Activated CD4-positive, alpha-beta T cell treated with anti-CD3 and anti-CD28 coated beads, Interleukin-2, amount 10 ng/mL, durations not matched to agents 7 days and 5 days (primary cell): ENCODE results near the gene ARPP19. TPM values are rescaled to one million over a fixed set of nuclear protein-coding genes. Genes with fewer than 3 reads are reported as not detected.
A peak's percentile ranks its signal among the peaks of the same experiment; 100 is the strongest.

ENCODE experiments used
- CTCF ChIA-PET: fragments of 350-600 bp; sonication (Branson Sonifier 250); formaldehyde crosslinking; loops from one replicate; lab custom pipeline; 2021; ENCODE audit warnings: antibody characterized with exemption; lab: Charles Lee
- POLR2A ChIA-PET: fragments of 350-600 bp; sonication (Branson Sonifier 250); formaldehyde crosslinking; loops from one replicate; lab custom pipeline; 2021; ENCODE audit warnings: antibody characterized with exemption; lab: Charles Lee
- DNase-seq: peaks from one replicate; pipeline ENCODE4 v3.0.0-alpha.2; 2020
- H3K27ac Mint-ChIP-seq: one replicate; pipeline ENCODE4 v1.8.0; 2021; ENCODE audit warnings: mild to moderate bottlenecking, moderate library complexity, mixed read lengths
- H3K27me3 Mint-ChIP-seq: one replicate; pipeline ENCODE4 v1.8.0; 2021; ENCODE audit warnings: mixed read lengths
- H3K36me3 Mint-ChIP-seq: one replicate; pipeline ENCODE4 v1.8.0; 2021; ENCODE audit warnings: low read depth, mixed read lengths
- H3K4me1 Mint-ChIP-seq: one replicate; pipeline ENCODE4 v1.8.0; 2021; ENCODE audit warnings: mixed read lengths
- H3K4me3 Mint-ChIP-seq: one replicate; pipeline ENCODE4 v1.8.0; 2021; ENCODE audit warnings: mild to moderate bottlenecking, moderate library complexity, mixed read lengths
- H3K9me3 Mint-ChIP-seq: one replicate; pipeline ENCODE4 v1.8.0; 2021; ENCODE audit warnings: mixed read lengths
- total RNA-seq, 2 experiments: library from RNA; stranded (reverse); gene quantifications; one replicate each; pipeline ENCODE4 v1.2.3, GENCODE V29; 2021

The ARPP19 gene
- total RNA-seq, 2 experiments from 2014 or later, result 178 to 193 TPM

- ChIA-PET POLR2A (interaction anchor here (0.7 kb wide), 1 partner anchor 11 kb away, joined by 8 read pairs; no protein-coding TSS in a partner anchor), CTCF (interaction anchor here (0.6 to 1.7 kb wide), 3 partner anchors 17 to 58 kb away, joined by 3 to 4 read pairs (median 4); partner anchors contain the start of gene MYO5A)
- peaks cover 4% of the 10 kb centered on the region for H3K36me3 Mint-ChIP-seq
- H3K4me1 Mint-ChIP-seq, result peaks cover 20% of the 10 kb centered on the region
- DNase-seq, result peak; percentile 15
- H3K4me3 Mint-ChIP-seq, result peak overlapping the region; percentile 17
- H3K27ac Mint-ChIP-seq, result peak overlapping the region; percentile 66
- no peaks in the 10 kb centered on the region for H3K27me3 Mint-ChIP-seq
- H3K9me3 Mint-ChIP-seq, result no peaks in the 10 kb centered on the region
Measured at GRCh38 chr15:52503788-52504496, 64.9 kb downstream of the ARPP19 start.

GRCh38 chr15:52502608-52503007, 66.2 kb downstream of the ARPP19 start:
- peaks cover 20% of the 10 kb centered on the region for H3K4me1 Mint-ChIP-seq
- no peak overlapping the region for H3K27ac Mint-ChIP-seq
- H3K27me3 Mint-ChIP-seq, result no peaks in the 10 kb centered on the region
- no peaks in the 10 kb centered on the region for H3K9me3 Mint-ChIP-seq
- peaks cover 4% of the 10 kb centered on the region for H3K36me3 Mint-ChIP-seq
- no peak for DNase-seq
- ChIA-PET POLR2A (no interaction called here), CTCF (no interaction called here)
- H3K4me3 Mint-ChIP-seq, result no peak overlapping the region

- H3K27me3 Mint-ChIP-seq, result no peaks in the 10 kb centered on the region
- no peak overlapping the region for H3K4me3 Mint-ChIP-seq
- H3K27ac Mint-ChIP-seq, result no peak overlapping the region
- peaks cover 4% of the 10 kb centered on the region for H3K36me3 Mint-ChIP-seq
- H3K9me3 Mint-ChIP-seq, result no peaks in the 10 kb centered on the region
- peaks cover 24% of the 10 kb centered on the region for H3K4me1 Mint-ChIP-seq
- POLR2A ChIA-PET, result no interaction called here
- CTCF ChIA-PET, result interaction anchor here (1.2 kb wide), 1 partner anchor 16 kb away, joined by 4 read pairs; no protein-coding TSS in a partner anchor
- DNase-seq, result no peak
Measured at GRCh38 chr15:52499506-52499905, 69.3 kb downstream of the ARPP19 start.

- Mint-ChIP-seq H3K4me3 (no peak overlapping the region), H3K4me1 (peaks cover 16% of the 10 kb centered on the region), H3K27ac (no peak overlapping the region), H3K36me3 (peaks cover 4% of the 10 kb centered on the region), H3K9me3 (no peaks in the 10 kb centered on the region), H3K27me3 (no peaks in the 10 kb centered on the region)
- no peak for DNase-seq
- CTCF ChIA-PET, result interaction anchor here (1.2 kb wide), 1 partner anchor 15 kb away, joined by 4 read pairs; no protein-coding TSS in a partner anchor
- POLR2A ChIA-PET, result no interaction called here
Measured at GRCh38 chr15:52498706-52499105, 70.1 kb downstream of the ARPP19 start.

Other genes with a start within 250 kb of the ARPP19 start
- 10 to 100 TPM; 34.0 to 34.5 TPM for gene MYO5A, start 40.1 kb downstream of the ARPP19 start, total RNA-seq
- 10 to 100 TPM; 39.5 to 41.1 TPM for gene ATOSA, start 110.4 kb upstream of the ARPP19 start, total RNA-seq
- gene ONECUT1, start 221.3 kb upstream of the ARPP19 start, total RNA-seq, result not detected